HEK293 (cell line): ENCODE measurements around the gene VANGL2.

Experiments
- CTCF ChIP-seq: fragments of 450-650 bp; formaldehyde crosslinking; IDR thresholded peaks from 2 replicates; pipeline ENCODE4 v1.5.1; 2016; ENCODE audit warnings: missing biosample characterization, missing genetic modification characterization
- PRDM4 ChIP-seq: fragments of 450-650 bp; formaldehyde crosslinking; IDR thresholded peaks from 2 replicates; pipeline ENCODE4 v1.5.1; 2017; ENCODE audit warnings: missing biosample characterization, missing genetic modification characterization
- SP2 ChIP-seq: fragments of 450-650 bp; formaldehyde crosslinking; IDR thresholded peaks from 2 replicates; pipeline ENCODE4 v1.5.1; 2016; ENCODE audit warnings: missing biosample characterization, missing genetic modification characterization
- ZBTB1 ChIP-seq: fragments of 450-650 bp; formaldehyde crosslinking; IDR thresholded peaks from 2 replicates; pipeline ENCODE4 v1.5.1; 2016; ENCODE audit warnings: missing biosample characterization, missing genetic modification characterization
- ZBTB44 ChIP-seq: fragments of 450-650 bp; IDR thresholded peaks from 2 replicates; pipeline ENCODE4 v1.5.1; 2018; ENCODE audit warnings: missing biosample characterization, mild to moderate bottlenecking, missing genetic modification characterization
- ZNF621 ChIP-seq: fragments of 450-650 bp; formaldehyde crosslinking; IDR thresholded peaks from 2 replicates; pipeline ENCODE4 v1.5.1; 2017; ENCODE audit warnings: missing biosample characterization, missing genetic modification characterization
- ZNF830 ChIP-seq: fragments of 450-650 bp; IDR thresholded peaks from 2 replicates; pipeline ENCODE4 v1.5.0; 2018; ENCODE audit warnings: missing biosample characterization, missing genetic modification characterization, low read depth, mild to moderate bottlenecking, moderate library complexity

GRCh38 chr1:160421881-160422280, 21.5 kb downstream of the VANGL2 start:
- TF ChIP-seq SP2 (tag by site-specific recombination) (no peak), ZNF830 (tag by site-specific recombination) (no peak), ZBTB1 (tag by site-specific recombination) (no peak), PRDM4 (no peak), ZNF621 (tag by site-specific recombination) (no peak), CTCF (tag by site-specific recombination) (no peak), ZBTB44 (tag by site-specific recombination) (no peak)
